Measurements from ENCODE around the gene CENPC. TPM values are rescaled to one million over a fixed set of nuclear protein-coding genes. Genes with fewer than 3 reads are reported as not detected.

The CENPC gene
- total RNA-seq, 1 experiment from 2014 or later, result 19.1 TPM

- TF ChIP-seq SMAD3 (CRISPR knock-in tag; IDR thresholded peaks at IDR 0.05; ENCODE audit: borderline replicate concordance) (no peak), TEAD4 (CRISPR knock-in tag; IDR thresholded peaks at IDR 0.05) (no peak)
- no peak overlapping the region for H3K27ac Mint-ChIP-seq
- H3K9me3 Mint-ChIP-seq, result peaks cover 3% of the 10 kb centered on the region; the same call in 1 of the 2 replicates
- ChIA-PET POLR2A (no interaction called here), CTCF (no interaction called here)
- no peak overlapping the region for H3K4me3 Mint-ChIP-seq
- H3K36me3 Mint-ChIP-seq, result no peaks in the 10 kb centered on the region
- peaks cover 5% of the 10 kb centered on the region for H3K4me1 Mint-ChIP-seq
- DNase-seq (ENCODE audit: low spot score) (no peak), ATAC-seq (no peak)
- H3K27me3 Mint-ChIP-seq (ENCODE audit: low read depth), result no peaks in the 10 kb centered on the region
Measured at GRCh38 chr4:67556436-67556835, 11.1 kb upstream of the CENPC start.

GRCh38 chr4:67555447-67555846 is 10.1 kb upstream of the CENPC start:
- H3K27ac Mint-ChIP-seq, result no peak overlapping the region
- no peak overlapping the region for H3K4me3 Mint-ChIP-seq
- TF ChIP-seq E2F5 (CRISPR knock-in tag; IDR thresholded peaks at IDR 0.05), result no peak
- TF ChIP-seq KAT7 (CRISPR knock-in tag; IDR thresholded peaks at IDR 0.05; ENCODE audit: borderline replicate concordance), result no peak
- no peak for TF ChIP-seq ZNF423 (CRISPR knock-in tag; IDR thresholded peaks at IDR 0.05)
- no peak for TF ChIP-seq AR (CRISPR knock-in tag; IDR thresholded peaks at IDR 0.05)
- TF ChIP-seq, protein P1, sequence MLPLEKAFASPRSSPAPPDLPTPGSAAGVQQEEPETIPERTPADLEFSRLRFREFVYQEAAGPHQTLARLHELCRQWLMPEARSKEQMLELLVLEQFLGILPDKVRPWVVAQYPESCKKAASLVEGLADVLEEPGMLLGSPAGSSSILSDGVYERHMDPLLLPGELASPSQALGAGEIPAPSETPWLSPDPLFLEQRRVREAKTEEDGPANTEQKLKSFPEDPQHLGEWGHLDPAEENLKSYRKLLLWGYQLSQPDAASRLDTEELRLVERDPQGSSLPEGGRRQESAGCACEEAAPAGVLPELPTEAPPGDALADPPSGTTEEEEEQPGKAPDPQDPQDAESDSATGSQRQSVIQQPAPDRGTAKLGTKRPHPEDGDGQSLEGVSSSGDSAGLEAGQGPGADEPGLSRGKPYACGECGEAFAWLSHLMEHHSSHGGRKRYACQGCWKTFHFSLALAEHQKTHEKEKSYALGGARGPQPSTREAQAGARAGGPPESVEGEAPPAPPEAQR (CRISPR knock-in tag; IDR thresholded peaks at IDR 0.05), result no peak
- TF ChIP-seq MLX (CRISPR knock-in tag; IDR thresholded peaks at IDR 0.05), result no peak
- no peak for TF ChIP-seq ERG (CRISPR knock-in tag; IDR thresholded peaks at IDR 0.05)
- no peak for TF ChIP-seq ZBTB21 (CRISPR knock-in tag; IDR thresholded peaks at IDR 0.05; ENCODE audit: borderline replicate concordance)
- no peak for TF ChIP-seq IRF1 (CRISPR knock-in tag; IDR thresholded peaks at IDR 0.05)
- TF ChIP-seq RORB (CRISPR knock-in tag; IDR thresholded peaks at IDR 0.05), result no peak
- TF ChIP-seq ATF6 (CRISPR knock-in tag; IDR thresholded peaks at IDR 0.05), result no peak
- TF ChIP-seq, protein P2, sequence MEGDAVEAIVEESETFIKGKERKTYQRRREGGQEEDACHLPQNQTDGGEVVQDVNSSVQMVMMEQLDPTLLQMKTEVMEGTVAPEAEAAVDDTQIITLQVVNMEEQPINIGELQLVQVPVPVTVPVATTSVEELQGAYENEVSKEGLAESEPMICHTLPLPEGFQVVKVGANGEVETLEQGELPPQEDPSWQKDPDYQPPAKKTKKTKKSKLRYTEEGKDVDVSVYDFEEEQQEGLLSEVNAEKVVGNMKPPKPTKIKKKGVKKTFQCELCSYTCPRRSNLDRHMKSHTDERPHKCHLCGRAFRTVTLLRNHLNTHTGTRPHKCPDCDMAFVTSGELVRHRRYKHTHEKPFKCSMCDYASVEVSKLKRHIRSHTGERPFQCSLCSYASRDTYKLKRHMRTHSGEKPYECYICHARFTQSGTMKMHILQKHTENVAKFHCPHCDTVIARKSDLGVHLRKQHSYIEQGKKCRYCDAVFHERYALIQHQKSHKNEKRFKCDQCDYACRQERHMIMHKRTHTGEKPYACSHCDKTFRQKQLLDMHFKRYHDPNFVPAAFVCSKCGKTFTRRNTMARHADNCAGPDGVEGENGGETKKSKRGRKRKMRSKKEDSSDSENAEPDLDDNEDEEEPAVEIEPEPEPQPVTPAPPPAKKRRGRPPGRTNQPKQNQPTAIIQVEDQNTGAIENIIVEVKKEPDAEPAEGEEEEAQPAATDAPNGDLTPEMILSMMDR (IDR thresholded peaks at IDR 0.05), result no peak
- no peak for TF ChIP-seq MXD4 (CRISPR knock-in tag; IDR thresholded peaks at IDR 0.05; ENCODE audit: borderline replicate concordance)
- TF ChIP-seq, protein P3, sequence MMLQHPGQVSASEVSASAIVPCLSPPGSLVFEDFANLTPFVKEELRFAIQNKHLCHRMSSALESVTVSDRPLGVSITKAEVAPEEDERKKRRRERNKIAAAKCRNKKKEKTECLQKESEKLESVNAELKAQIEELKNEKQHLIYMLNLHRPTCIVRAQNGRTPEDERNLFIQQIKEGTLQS (CRISPR knock-in tag; conservative IDR thresholded peaks at IDR 0.05), result no peak
- DNase-seq (ENCODE audit: low spot score) (no peak), ATAC-seq (peak; percentile 78)
- no peaks in the 10 kb centered on the region for H3K27me3 Mint-ChIP-seq (ENCODE audit: low read depth)
- peaks cover 5% of the 10 kb centered on the region for H3K4me1 Mint-ChIP-seq
- CTCF ChIA-PET, result no interaction called here
- H3K36me3 Mint-ChIP-seq, result no peaks in the 10 kb centered on the region
- POLR2A ChIA-PET, result no interaction called here
- peaks cover 3% of the 10 kb centered on the region; the same call in 1 of the 2 replicates for H3K9me3 Mint-ChIP-seq

Data from WTC11 (cell line).